HepG2 (cell line): ENCODE data around the gene LLGL2. TPM values are rescaled to one million over a fixed set of nuclear protein-coding genes. Genes with fewer than 3 reads are reported as not detected.

Experiments used
- ATF2 ChIP-seq: sonication (generic); formaldehyde crosslinking; IDR thresholded peaks from 2 replicates; pipeline ENCODE4 v1.4.0; 2020; ENCODE audit warnings: missing genetic modification reagents
- CAMTA2 ChIP-seq: sonication (generic); formaldehyde crosslinking; IDR thresholded peaks from 2 replicates; pipeline ENCODE4 v1.4.0; 2020; ENCODE audit warnings: mild to moderate bottlenecking, missing genetic modification reagents, borderline replicate concordance
- CHD4 ChIP-seq: fragments of 200-600 bp; sonication (generic); IDR thresholded peaks from 2 replicates; pipeline ENCODE4 v1.7.0; 2017; ENCODE audit warnings: mild to moderate bottlenecking, low read length, borderline replicate concordance
- CREB3 ChIP-seq: sonication (generic); formaldehyde crosslinking; IDR thresholded peaks from 2 replicates; pipeline ENCODE4 v1.5.0; 2020; ENCODE audit warnings: missing genetic modification reagents
- CSRNP1 ChIP-seq: sonication (generic); formaldehyde crosslinking; IDR thresholded peaks from 2 replicates; pipeline ENCODE4 v1.8.1; 2023; ENCODE audit warnings: mild to moderate bottlenecking, missing genetic modification reagents
- HCFC1 ChIP-seq: fragments of 150-350 bp; IDR thresholded peaks from 2 replicates; pipeline ENCODE4 v1.6.1; 2014; ENCODE audit warnings: low read depth, low read length
- ONECUT2 ChIP-seq: sonication (generic); formaldehyde crosslinking; IDR thresholded peaks from 2 replicates; pipeline ENCODE4 v1.4.0; 2020; ENCODE audit warnings: missing genetic modification reagents
- SOX5 ChIP-seq: IDR thresholded peaks from 2 replicates; pipeline ENCODE4 v1.6.1; 2016; ENCODE audit warnings: borderline replicate concordance
- SOX6 ChIP-seq, 2 experiments: fragments of 450-650 bp in 1 of 2; sonication (generic) in 1 of 2; formaldehyde crosslinking in 1 of 2; IDR thresholded peaks; 2 replicates each; pipeline versions ENCODE4 v1.4.0 to v1.6.1; 2017 to 2020; ENCODE audit warnings: antibody characterized with exemption in 1 of 2, mild to moderate bottlenecking in 1 of 2, missing genetic modification reagents in 1 of 2
- TAF1 ChIP-seq: sonication (generic); formaldehyde crosslinking; IDR thresholded peaks from 2 replicates; pipeline ENCODE4 v1.4.0; 2020; ENCODE audit warnings: missing genetic modification reagents
- TRIM24 ChIP-seq: sonication (generic); formaldehyde crosslinking; IDR thresholded peaks from 2 replicates; pipeline ENCODE4 v1.8.0; 2022; ENCODE audit warnings: mild to moderate bottlenecking, missing genetic modification reagents
- ZBTB39 ChIP-seq: sonication (generic); formaldehyde crosslinking; IDR thresholded peaks from 2 replicates; pipeline ENCODE4 v1.5.0; 2020; ENCODE audit warnings: missing genetic modification reagents
- ZBTB42 ChIP-seq: sonication (generic); formaldehyde crosslinking; IDR thresholded peaks from 2 replicates; pipeline ENCODE4 v1.5.0; 2020; ENCODE audit warnings: mild to moderate bottlenecking, missing genetic modification reagents
- ZNF496 ChIP-seq: sonication (generic); formaldehyde crosslinking; IDR thresholded peaks from 2 replicates; pipeline ENCODE4 v1.8.1; 2023; ENCODE audit warnings: mild to moderate bottlenecking, moderate library complexity, missing genetic modification reagents; ENCODE audit not compliant: insufficient replicate concordance
- ZNF580 ChIP-seq: IDR thresholded peaks from 2 replicates; pipeline ENCODE4 v1.6.1; 2016; ENCODE audit warnings: low read depth, borderline replicate concordance
- ZNF784 ChIP-seq: sonication (generic); formaldehyde crosslinking; IDR thresholded peaks from 2 replicates; pipeline ENCODE4 v1.5.1; 2020; ENCODE audit warnings: missing genetic modification reagents, mild to moderate bottlenecking, borderline replicate concordance
- ZXDC ChIP-seq: sonication (generic); formaldehyde crosslinking; IDR thresholded peaks from 2 replicates; pipeline ENCODE4 v1.5.0; 2020; ENCODE audit warnings: mild to moderate bottlenecking, missing genetic modification reagents
- polyA plus RNA-seq, 8 experiments: library from polyadenylated mRNA; depleted of rRNA in 3 of 8; stranded (reverse) in 7 of 8; unstranded in 1 of 8; fragments of >200 nt; fragmentation: Illumina TruSeq in 4 of 8; extraction: Trizol in 4 of 8; gene quantifications; 2 replicates each; pipeline versions ENCODE4 v1.2.1 to v1.2.3, GENCODE V29; 2011 to 2016; ENCODE audit warnings: low read depth in 4 of 8, missing spikeins in 1 of 8, mixed read lengths in 1 of 8; ENCODE audit not compliant: insufficient read depth in 1 of 8
- total RNA-seq, 5 experiments: library from RNA; depleted of rRNA; stranded (reverse); fragments of >200 nt; fragmentation: Illumina TruSeq; extraction: Trizol; gene quantifications; 2 replicates each; pipeline ENCODE4 v1.2.3, GENCODE V29; 2016; ENCODE audit warnings: low read depth in 1 of 5

The LLGL2 gene
- total and polyA plus RNA-seq, 2 of the 13 experiments (the other 11 are each of a cell fraction or from before 2014, with no cell fraction given) = 83.0 to 86.7 TPM

- TF ChIP-seq ZBTB39 (CRISPR knock-in tag) = no peak
- TF ChIP-seq SOX5 (CRISPR knock-in tag) = peak; percentile 54; the same call in 1 of the 2 replicates
- TF ChIP-seq TAF1 = peak; percentile 61; the same call in 1 of the 2 replicates
- TF ChIP-seq CREB3 (CRISPR knock-in tag) = no peak
- TF ChIP-seq ZBTB42 = no peak
- TF ChIP-seq ZXDC (CRISPR knock-in tag) = peak; percentile 19; the same call in 1 of the 2 replicates
- TF ChIP-seq ZNF580 = peak; percentile 78; the same call in 1 of the 2 replicates
- TF ChIP-seq ATF2 (CRISPR knock-in tag) = peak; percentile 37; the same call in 1 of the 2 replicates
- peak; percentile 83; the same call in 1 of the 2 replicates for TF ChIP-seq ZNF784 (CRISPR knock-in tag)
- 0 out of 2 replicates have a peak, but pooled peaks have one; percentile 29 for TF ChIP-seq CHD4
- no peak for TF ChIP-seq SOX6 (IDR thresholded peaks at IDR 0.05)
- TF ChIP-seq SOX6 (CRISPR knock-in tag; IDR thresholded peaks at IDR 0.05) = peak; percentile 84
- peak; percentile 76; the same call in 1 of the 2 replicates for TF ChIP-seq CAMTA2
- no peak for TF ChIP-seq HCFC1
- TF ChIP-seq ONECUT2 (CRISPR knock-in tag) = no peak
- TF ChIP-seq CSRNP1 (CRISPR knock-in tag) = peak; percentile 39; the same call in 1 of the 2 replicates
- no peak for TF ChIP-seq TRIM24 (CRISPR knock-in tag)
- TF ChIP-seq ZNF496 (CRISPR knock-in tag) = no peak
These were observed 24.0 kb downstream of the LLGL2 start (continued) for GRCh38 chr17:75549246-75550138.
